GM20431 (cell line): ENCODE data around the gene POLR3GL.

Source experiments
- in situ Hi-C: fragments of 300-500 bp; cut with MseI, MboI; formaldehyde crosslinking; loops from one replicate; pipeline ENCODE4 v1.15.0; 2020; ENCODE audit warnings: low sequenced_read_pairs; ENCODE audit not compliant: unreplicated experiment

The POLR3GL gene

GRCh38 chr1:146012703-146013558 is 48.4 kb downstream of the POLR3GL start:
- in situ Hi-C loops, result loop anchor here (10.0 kb wide), 2 partner anchors 118 to 158 kb away; partner anchors contain the start of gene PIAS3

- in situ Hi-C loops, result loop anchor here (10.0 kb wide), 2 partner anchors 119 to 159 kb away; partner anchors contain the start of gene PIAS3
Measured at GRCh38 chr1:146013559-146013922, 49.1 kb downstream of the POLR3GL start.

GRCh38 chr1:146016891-146017290 is 52.4 kb downstream of the POLR3GL start:
- in situ Hi-C loops, result loop anchor here (10.0 kb wide), 2 partner anchors 122 to 162 kb away; partner anchors contain the start of gene PIAS3

GRCh38 chr1:146019231-146020057 is 55.0 kb downstream of the POLR3GL start:
- in situ Hi-C loops, result loop anchor here (10.0 kb wide), 3 partner anchors 45 to 165 kb away; partner anchors contain the start of gene PIAS3

- in situ Hi-C loops, result loop anchor here (10.0 kb wide), 1 partner anchor 46 kb away; no protein-coding TSS in a partner anchor
Measured at GRCh38 chr1:146020058-146021049, 55.9 kb downstream of the POLR3GL start.

GRCh38 chr1:146021050-146021445 is 56.6 kb downstream of the POLR3GL start:
- in situ Hi-C loops, result loop anchor here (10.0 kb wide), 1 partner anchor 46 kb away; no protein-coding TSS in a partner anchor

- in situ Hi-C loops, result loop anchor here (10.0 kb wide), 1 partner anchor 47 kb away; no protein-coding TSS in a partner anchor
Measured at GRCh38 chr1:146021622-146022402, 57.3 kb downstream of the POLR3GL start, which contains the start of gene HJV. Gene HJV, minus strand, starts transcription at chr1:146021735. Its CDS starts 1,504 bp downstream, at chr1:146020231.

- in situ Hi-C loops, result loop anchor here (10.0 kb wide), 1 partner anchor 48 kb away; no protein-coding TSS in a partner anchor
Measured at GRCh38 chr1:146022403-146023127, 58.1 kb downstream of the POLR3GL start.

- in situ Hi-C loops, result loop anchor here (10.0 kb wide), 1 partner anchor 51 kb away; no protein-coding TSS in a partner anchor
Measured at GRCh38 chr1:146025787-146026495, 61.5 kb downstream of the POLR3GL start.

GRCh38 chr1:146026650-146027049 is 62.2 kb downstream of the POLR3GL start:
- in situ Hi-C loops, result loop anchor here (10.0 kb wide), 1 partner anchor 52 kb away; no protein-coding TSS in a partner anchor
